HG02973 (cell line): ENCODE data around the gene CDC6.

ENCODE experiments used
- ATAC-seq: cut with Tn5 transposase; IDR thresholded peaks from one replicate; pipeline ENCODE4 v1.9.1; 2021; ENCODE audit warnings: moderate library complexity; ENCODE audit not compliant: unreplicated experiment

The CDC6 gene

DNA sequence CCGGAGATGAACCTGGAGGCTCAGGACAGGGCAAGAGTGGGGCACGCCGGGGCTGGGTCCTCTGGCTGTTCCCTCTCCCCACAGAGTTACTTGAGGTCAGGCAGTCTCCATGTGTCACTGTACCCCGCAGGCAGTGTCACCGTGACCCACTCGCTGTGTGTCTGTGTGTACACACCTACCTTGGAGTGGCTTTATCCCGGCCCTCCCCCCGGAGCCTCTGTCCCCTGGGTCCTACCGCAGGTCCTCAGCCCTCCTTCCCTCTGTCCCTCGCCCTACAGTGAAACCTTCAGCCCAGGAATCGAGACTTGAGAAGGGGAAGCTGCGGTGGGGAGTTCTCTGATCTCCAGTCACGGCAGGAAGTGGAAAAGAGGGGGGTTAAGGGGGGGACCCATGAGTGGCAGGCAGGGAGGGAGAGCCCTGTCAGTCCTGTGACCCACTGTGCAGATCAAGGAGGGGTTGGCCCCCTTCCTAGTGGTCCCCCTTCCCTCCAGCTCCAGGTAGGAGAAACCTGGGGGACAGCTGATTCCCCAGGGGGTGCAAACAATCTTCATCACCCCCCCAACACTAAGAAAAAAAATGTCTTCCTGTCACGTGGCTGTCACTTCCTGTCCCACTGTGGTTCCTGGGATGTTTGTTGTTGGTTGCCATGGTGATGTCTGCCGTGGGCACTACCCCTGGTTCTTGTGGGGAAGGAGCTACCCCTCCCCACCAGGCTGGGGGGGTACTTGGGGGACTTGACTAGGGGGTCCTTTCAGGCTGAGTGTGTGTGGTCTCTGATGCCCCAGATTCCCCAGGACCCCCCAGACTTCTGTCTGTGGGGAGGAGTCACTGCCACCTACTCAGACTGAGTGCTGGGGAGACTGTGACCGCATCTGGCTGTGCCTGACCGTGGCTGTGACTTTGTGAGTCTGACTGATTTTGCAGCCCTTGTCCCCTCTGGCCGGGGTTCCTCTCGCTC is 35.0 kb downstream of the CDC6 start:
- peak; percentile 25 for ATAC-seq

DNA sequence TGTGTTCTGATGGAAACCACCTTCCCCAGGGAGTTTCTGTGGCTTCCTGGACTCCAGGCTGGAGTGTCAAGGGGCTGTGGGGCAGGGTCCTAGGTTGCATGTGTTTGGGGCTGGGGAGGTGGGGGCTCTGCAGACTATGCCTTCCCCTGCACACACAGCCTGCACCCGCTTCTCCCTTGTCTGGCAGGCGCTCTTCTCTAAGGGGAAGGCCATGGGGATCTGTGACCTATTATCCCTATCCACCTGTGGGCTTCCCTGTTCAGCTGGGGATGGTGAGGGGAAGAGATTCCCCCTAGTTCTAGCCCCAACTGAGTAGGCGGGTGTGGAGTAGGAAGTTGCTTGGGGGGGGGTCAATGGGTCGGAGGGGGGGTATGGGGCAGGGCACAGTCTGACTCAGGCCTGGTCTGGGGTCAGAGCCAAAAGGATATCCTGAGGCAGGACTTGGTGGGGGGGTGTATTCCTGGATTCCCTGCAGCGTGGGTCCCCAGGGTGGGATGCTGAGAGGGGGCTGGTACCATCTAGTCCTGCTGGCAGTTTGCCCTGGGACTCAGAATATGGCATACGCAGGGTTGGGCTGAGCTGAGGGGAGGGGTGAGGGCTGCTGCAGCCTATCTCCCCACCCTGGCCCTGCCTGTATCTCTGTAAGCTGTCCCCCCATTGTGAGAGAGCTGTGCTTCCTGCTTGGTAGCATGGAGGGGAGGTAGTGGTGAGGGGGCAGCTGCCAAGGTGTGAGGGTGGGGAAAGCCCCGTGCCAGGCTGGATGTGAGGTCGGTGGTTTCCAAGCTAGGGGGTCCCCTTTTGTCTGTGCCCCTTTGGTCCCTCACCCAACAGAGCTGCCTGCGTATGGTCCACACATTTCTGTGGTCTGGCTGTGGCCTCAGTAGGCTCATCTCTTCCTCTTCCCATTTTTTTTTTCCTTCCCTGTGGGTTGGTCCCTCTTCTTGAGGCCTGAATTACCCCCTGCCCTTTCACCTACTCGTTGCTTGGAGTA is 36.0 kb downstream of the CDC6 start:
- ATAC-seq = no peak

DNA sequence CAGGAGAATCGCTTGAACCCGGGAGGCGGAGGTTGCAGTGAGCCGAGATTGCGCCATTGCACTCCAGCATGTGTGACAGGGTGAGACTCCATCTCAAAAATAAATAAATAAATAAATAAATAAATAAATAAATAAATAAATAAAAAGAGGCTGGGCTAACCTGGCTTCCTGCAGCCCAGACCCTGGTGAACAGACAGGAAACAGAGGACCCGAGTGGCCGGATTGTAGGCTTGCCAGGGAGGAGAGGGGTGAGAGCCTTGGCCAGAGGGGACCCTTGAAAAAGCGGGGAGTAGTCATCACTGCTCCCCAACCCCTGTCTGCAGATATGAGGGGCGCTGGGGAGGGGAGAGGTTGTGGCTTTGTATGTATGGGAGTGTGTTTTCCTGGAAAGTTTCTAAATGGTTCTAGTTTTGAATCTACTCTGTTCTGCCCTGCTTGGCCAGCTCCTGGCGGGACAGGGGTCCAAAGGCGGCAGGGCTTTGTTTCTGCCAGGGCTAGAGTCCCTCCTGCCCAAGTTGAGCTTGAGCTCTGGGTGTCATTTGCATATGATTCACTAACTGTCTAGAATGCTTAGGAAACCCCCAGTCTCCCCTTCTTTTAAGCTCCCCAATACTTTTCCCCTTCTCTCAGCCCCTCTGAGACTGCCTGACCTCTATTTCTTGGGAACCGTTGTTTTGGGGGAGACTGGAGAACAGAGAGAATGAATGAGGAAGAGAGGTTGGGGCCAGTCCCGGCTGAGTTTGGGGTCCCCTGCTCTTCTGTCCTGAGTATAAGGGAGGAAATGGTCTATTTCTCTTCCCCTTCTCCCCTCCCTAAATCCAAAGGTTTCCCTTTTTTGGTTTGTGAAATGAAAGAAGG is 37.7 kb downstream of the CDC6 start:
- ATAC-seq = no peak

DNA sequence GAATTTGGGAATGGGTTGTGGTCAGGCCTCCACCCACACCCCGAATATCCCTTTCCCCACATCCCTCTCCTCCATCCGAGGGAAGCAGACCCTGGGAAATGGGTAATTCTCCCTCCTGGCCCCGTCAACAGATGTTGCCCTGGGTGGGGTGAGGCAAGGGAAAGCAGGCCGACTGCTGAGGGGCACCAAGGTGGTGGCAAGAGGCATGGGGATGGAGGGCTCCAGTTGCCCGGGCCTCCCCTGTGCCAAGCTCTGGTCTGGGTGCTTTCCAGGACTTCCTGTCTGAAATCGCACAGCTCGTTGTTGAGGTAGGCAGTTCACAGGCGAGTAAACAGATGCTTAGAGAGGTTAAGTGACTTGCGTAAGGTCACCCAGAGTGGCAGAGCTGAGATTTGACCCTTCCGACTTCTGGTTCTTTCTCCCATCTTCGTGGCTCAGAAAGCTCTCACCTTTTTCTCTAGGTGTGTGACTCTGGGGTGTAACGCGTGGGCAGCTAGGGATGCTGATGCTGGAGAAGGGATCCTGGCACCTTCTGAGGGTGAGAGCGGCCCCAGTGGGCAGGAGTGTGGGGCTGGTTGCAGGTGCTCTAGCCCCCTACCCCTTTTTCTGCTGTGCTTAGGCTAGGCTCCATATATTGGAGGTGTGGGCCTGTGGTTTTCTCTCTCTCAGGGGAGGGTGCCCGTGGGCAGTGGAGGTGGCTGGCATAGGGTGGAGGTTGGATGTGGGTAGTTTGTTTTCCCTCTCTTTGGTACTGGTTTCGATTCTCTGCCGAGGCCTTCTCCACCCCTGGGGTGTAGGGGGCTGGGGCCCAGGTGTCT is 38.5 kb downstream of the CDC6 start:
- ATAC-seq = no peak

DNA sequence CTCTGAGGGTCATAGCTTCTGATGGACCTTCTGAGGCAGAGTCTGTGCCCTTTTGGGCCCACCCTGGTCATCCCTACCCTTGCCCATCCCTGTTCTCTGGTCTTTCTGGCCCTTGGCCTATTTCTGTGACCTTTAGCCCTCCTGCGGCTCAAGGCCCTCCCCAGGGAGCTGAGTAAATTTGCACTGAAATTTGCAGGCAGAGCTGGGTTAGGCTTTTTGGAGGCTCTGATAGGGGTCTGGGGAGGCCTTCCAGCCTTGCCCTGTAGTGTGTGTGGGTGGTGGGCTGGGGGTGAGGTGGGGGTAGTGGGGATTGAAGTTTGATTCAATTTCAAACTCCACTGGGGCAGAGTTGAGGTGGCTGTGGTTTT is 39.1 kb downstream of the CDC6 start:
- no peak for ATAC-seq

DNA sequence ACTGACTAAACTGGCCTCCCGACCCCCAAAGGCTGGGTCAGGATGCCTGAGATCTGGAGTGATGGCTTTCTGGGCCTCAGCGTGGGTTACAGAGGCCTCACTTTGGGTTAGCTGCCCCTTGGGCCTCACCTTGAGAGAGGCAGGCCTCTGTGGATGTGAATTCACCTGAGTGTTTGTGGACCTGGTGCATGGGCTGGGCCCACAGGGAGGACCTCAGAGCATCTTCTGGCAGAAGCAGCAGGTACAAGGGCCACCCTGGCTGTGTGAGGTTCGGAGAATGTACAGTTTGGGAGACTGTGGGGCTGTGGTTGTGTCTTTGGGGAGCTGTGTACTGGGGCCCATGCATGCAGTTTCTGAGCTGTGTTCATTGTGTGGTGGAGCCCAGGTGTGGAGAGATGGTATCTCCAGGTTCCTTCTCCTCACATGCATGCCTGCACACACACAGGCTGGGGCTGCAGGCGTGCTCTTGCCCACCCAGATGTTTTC is 39.6 kb downstream of the CDC6 start:
- no peak for ATAC-seq

DNA sequence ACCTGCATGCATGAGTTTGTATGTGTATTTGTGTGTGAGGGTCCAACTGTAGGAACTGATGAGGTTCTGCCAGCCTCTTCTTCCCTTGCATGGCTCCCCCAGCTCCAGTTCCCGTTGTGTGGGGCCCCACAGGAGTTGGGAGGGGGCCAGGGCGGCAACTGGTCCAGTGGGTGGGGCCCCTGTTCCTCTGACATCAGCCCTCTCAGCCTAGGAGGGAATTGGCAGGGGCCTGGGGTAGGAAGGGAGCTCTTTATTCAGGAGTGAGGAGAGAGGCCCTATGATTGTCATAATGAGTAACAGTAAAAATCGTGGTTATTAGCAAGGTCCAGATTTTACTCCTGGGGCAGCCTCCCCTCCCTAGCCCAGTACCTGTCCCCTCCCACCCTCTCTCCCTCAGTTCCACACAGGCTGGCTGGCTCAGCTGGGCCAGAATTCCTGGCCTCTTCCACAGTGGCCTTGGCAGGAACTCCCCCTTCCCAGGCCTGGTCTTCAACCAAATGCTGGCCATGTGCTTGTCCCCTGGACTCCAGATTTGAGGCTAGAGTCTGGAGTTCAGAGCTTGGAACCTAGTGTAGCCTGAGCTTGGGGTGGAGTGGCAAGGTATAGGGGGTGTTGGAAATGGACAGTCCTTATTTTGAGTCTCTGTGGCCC is 40.2 kb downstream of the CDC6 start:
- ATAC-seq = no peak

DNA sequence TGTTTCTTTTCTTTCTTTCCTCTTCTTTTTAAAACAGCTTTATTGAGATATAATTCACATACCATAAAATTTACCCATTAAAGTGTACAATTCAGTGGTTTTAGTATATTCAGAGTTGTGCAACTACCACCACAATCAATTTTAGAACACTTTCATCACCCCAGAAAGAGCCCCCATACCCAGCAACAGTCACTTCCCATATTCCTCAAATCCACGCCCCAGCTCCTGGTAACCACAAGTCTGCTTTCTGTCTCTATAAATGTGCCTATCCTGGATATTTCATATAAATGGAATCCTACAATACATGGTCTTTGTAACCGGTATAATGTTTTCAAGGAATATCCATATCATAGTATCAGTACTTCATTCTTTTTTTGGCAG is 40.7 kb downstream of the CDC6 start:
- ATAC-seq = no peak

DNA sequence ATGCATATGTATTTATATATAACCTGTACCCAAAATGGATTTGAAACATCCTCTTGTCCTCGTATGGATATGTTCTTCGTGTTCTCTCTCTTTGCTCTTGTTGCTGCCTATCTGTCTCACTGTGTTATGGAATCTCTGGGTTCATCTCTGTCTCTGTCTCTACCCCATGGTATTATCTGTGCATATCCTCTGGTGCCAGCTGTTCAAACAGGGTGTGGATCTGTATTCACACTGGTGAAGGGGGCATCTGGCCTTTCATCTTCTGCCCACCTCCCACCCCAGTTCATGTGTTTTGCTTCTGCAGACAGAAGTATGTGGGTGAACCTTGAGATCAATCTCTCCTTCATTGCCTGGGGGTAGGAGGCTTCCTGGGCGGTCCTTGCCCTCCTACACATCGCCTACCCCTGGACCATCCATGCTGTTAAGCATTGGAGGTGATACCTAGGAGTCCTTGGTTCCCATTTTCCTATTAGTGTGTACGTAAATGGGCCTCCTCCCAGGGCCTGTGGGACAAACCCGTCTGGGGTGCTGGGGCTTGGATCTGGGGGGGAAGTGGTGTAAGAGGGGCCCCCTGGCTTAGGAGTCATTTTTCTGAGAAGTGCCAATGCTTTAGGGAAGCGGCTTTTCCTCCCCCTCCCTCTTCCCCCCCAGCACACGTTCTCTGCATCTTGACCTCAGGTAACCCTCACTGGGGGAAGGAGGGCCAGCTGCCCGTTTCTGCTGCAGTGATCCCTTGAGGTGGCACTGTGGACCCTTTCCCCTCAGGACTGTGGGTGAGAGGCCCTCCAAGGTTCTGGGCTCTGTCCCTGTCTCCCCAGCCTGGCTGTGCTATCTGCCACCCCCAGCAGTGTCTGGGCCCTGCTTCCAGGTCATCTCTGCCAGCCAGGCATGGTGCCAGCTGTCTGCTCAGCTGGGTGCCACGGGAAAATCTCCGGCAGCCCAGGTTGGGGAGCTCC is 42.4 kb downstream of the CDC6 start:
- no peak for ATAC-seq

DNA sequence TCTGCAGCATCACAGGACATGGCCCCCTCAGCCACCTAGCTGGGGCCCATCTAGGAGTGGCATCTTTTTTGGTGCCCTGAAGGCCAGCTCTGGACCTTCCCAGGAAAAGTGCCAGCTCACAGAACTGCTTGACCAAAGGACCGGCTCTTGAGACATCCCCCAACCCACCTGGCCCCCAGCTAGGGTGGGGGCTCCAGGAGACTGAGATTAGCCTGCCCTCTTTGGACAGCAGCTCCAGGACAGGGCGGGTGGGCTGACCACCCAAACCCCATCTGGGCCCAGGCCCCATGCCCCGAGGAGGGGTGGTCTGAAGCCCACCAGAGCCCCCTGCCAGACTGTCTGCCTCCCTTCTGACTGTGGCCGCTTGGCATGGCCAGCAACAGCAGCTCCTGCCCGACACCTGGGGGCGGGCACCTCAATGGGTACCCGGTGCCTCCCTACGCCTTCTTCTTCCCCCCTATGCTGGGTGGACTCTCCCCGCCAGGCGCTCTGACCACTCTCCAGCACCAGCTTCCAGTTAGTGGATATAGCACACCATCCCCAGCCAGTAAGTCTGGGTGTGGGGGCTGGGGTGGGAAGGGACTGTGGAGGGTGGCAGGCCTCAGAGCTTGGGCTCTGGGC is 43.3 kb downstream of the CDC6 start:
- no peak for ATAC-seq

DNA sequence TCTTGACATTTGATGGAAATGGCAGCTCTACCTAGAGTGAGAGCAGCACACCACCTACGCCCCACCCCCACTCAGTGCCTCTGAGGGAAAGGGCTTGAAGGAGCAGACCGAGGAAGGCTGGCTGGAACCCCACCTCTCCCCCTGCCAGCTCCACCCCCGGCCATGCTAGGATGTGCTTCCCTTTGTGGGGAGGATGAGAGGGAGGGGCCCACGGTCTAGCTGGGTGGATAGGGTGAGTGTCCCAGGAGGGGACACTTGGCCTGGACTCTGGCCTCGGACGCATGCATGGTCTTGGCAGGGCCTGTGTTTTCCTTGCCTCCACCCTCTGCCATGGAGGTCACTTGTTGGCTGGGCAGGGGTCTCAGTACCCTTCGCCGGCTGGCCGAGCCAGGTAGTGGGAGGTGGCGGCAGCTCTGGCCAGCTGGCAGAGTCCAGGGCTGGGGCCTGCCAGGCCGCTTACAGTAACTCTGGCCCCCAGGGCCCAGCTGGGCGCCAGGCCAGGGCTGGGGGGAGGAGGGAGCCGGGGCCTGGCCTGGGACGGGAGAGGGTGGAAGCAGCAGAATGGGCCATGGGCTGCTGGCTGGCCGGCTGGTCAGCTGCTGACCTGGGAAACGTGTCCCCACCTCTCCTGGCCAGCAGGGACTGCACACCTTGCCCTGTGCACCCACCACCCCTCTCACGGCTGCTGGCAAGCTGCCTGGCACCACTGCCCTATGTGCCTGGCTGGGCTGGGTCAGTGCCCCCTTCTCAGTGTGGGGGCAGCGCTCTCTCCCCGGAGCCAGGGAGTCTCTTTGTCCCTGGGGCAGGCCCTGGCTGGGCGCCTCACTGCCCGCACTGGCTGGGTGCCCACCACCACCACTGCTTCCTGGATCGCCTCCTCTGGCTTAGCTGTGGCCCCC is 44.3 kb downstream of the CDC6 start:
- no peak for ATAC-seq

DNA sequence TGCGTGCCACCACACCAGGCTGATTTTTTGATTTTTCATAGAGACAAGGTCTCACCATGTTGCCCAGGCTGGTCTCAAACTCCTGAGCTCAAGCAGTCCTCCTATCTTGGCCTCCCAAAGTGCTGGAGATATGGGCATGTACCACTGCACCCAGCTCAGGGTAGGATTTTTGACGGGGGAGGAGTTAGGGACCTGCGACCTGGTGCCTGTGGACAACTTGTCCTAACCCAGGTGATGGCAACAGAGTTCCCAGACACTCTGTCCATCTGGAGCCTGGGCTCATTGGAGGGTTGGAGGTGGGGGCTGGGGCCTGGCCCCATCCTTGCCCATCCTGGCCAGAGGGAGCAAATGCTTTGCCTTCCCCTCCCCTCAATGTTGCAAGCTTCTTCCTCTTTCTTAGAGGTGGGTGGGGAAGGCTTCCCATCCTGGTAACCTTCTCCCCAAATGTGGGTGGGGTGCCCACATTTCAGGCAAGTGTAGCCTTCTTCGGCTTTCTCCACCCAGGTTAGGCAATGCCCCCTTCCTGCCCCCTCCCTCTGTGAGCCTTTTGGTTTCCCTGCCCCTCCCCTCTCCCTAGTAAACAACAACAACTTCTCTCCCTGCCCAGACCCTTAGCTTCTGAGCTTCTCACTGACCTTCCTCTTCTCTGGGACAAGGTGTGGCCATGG is 46.2 kb downstream of the CDC6 start:
- ATAC-seq = no peak

DNA sequence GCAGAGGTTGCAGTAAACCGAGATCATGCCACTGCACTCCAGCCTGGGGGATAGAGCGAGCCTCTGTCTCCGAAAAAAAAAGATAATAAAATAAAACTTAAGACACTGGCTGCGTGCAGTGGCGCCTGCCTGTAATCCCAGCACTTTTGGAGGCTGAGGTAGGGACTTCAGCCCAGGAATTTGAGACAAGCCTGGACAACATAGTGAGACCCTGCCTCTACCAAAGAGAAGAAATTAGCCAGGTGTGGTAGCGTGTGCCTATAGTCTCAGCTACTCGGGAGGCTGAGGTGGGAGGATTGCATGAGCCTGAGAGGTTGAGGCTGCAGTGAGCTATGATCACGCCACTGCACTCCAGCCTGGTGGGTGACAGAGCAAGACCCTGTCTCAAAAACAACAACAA is 47.9 kb downstream of the CDC6 start:
- no peak for ATAC-seq

DNA sequence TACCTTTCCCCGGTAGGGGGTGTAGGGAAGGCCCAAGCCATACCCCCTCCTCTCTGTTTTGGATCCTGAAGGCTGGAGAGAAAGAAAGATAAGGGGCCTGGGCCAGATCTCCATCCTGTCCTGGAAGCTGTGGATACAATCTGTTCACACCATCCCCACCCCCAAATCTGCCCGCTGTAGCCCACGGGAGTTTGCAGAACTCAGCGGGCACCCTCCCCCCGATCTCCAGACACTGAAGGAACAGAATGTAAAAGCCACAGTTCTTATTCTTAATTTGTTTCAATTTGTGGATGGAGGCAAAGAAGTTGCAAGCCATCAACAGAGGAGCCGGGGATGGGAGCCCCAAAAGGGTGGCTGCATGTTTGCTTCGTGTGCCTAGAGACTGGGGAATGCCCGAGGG is 49.7 kb downstream of the CDC6 start:
- no peak for ATAC-seq

DNA sequence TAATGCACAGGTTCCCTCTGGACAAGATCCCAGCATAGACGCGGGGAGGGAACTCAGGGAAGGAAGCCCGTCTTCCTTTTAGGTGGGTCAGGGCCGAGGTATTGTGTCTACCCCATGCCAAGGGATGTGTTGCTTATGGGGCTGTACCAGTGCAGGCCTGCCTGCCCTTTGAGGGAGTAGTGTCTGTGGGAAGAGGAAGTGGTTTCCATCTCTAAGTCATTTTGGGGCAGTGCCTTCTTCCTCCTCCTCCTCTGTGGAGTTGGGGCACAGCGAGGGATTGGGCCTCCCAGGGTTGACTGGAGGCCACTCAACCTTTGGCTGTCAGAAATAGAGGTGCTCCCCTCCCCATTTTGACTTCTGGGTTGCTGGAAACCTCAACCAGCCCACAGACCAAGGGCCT is 50.4 kb downstream of the CDC6 start:
- no peak for ATAC-seq

DNA sequence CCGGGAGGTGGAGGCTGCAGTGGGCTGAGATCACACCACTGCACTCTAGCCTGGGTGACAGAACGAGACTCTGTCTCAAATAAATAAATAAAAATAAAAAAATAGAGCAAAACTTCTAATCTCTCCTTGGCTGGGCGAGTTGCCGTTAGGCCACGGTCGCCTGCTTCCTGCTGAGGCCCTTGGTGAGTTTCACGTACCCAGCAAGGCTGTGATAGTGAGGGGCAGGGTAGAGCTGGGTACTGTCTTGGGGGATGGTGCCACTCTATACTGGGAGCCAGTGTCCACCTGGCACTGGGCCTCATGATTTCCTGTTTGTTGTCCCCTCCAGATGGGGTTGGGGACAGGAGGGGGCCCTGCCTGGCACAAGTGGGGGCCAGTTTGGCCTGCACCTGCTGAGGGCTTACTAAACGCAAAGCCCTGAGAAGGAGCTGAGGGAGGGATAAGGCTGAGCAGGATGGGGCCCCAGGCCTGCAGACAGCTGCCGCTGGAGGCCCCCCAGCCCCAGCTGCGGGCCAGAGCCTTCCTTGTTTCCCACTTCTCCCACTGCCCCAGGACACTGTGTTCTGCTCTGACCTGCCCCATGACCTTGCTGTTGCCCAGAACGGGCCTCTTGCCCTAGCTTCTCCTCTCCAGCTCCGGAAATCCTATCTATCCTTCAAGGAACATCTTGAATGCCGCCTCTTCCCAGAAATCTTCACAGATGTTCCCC is 51.4 kb downstream of the CDC6 start:
- no peak for ATAC-seq
